ENCODE results near the gene HPS6.
"Not testable (repeated sequence)": the region's sequence is repeated elsewhere in the genome, so short reads cannot be mapped to it uniquely, and the experiment has no call there.

HPS6 gene

DNA sequence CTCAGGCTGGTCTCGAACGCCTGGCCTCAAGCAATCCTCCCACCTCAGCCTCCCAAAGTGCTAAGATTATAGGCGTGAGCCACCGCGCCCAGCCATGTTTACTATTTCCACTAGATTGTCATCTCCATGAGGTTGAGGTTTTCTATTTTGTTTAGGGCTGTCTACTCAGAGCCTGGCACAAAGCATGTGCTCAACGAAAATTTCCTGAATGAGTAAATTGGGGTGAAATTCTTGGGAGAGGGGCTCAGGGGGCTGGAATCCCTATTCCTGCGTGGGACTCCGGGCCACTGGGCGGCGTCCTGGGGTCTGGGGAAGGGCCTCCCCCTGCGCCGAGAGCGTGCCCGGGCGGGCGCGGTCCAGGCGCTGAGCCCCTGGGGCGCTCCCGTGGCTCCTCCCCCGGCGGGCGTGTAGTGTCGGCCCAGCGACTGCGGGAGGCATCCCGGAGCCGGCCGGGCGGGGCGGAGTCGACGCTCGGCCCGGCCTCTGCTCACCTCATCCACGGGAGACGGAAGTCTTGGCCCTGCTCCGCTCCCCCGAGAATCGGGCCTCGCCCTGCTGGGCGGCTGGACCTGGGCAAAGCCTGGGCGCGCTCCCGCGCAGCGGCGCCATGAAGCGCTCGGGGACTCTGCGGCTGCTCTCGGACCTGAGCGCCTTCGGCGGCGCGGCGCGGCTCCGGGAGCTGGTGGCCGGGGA lies at the start of gene HPS6:
TSS of gene HPS6 (plus strand) at position 482 of the 693 bp plus-strand sequence. CDS start at position 608, 126 bp downstream.
- no peaks in the 10 kb centered on the region for H3K27me3 Mint-ChIP-seq
- peak; percentile 94 for DNase-seq
- H3K4me3 Mint-ChIP-seq, result peak within 1 kb of the TSS; percentile 85
- peaks cover 32% of the 10 kb centered on the region for H3K4me1 Mint-ChIP-seq
- no peaks in the 10 kb centered on the region for H3K9me3 Mint-ChIP-seq
- H3K36me3 Mint-ChIP-seq, result peaks cover 9% of the 10 kb centered on the region
- CTCF ChIA-PET, result interaction anchor here (1.3 to 11.6 kb wide), 4 partner anchors 7 to 224 kb away, joined by 3 to 91 read pairs (median 4); no protein-coding TSS in a partner anchor
- H3K27ac Mint-ChIP-seq, result peak within 1 kb of the TSS; percentile 95

DNA sequence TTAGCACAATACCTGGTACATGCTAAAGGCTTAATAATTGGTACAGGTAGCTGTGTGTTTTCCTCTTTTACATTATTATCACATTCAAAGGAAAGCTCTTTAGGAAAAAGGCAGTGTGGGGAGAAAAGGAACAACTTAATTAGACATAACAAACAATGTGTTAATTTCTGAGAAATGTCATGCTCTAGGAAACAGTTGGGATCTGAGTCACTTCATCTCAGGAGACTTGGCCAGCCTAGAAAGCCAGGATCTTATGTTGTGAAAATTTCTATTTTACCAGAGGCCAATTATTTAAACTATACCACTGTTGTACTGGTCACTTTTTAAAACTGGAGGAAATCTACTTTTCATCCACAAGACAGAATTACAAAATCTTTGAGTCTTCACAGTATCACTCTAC lies 48.7 kb upstream of the HPS6 start:
- no peaks in the 10 kb centered on the region for H3K27me3 Mint-ChIP-seq
- peaks cover 37% of the 10 kb centered on the region for H3K36me3 Mint-ChIP-seq
- no peak overlapping the region for H3K4me3 Mint-ChIP-seq
- peaks cover 3% of the 10 kb centered on the region for H3K4me1 Mint-ChIP-seq
- no peak for DNase-seq
- H3K9me3 Mint-ChIP-seq, result peaks cover 2% of the 10 kb centered on the region
- no peak overlapping the region for H3K27ac Mint-ChIP-seq
- CTCF ChIA-PET, result interaction anchor here (0.7 to 1.6 kb wide), 4 partner anchors 8 to 176 kb away, joined by 3 to 4 read pairs (median 3); no protein-coding TSS in a partner anchor

DNA sequence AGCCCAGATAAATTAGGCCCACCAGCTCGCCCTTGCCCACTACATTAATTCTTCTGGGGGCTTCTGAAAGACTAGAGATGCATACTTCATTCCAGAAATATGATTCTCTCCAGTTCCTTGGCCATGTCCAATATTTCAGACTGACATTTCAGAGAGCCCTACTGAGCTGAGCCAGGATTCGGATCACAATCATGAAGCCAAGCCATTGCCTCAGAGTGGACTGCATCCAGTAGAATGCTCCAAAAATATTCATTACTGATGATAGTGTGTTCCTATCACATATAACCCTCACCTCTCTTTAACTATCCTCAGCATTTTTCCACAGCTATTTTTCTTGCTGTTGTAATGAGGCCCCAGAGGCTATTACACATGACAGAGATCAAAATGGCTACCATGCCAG lies 47.9 kb upstream of the HPS6 start:
- no peak for DNase-seq
- H3K27ac Mint-ChIP-seq, result no peak overlapping the region
- peaks cover 3% of the 10 kb centered on the region for H3K4me1 Mint-ChIP-seq
- no peak overlapping the region for H3K4me3 Mint-ChIP-seq
- CTCF ChIA-PET, result interaction anchor here (1.1 to 1.6 kb wide), 2 partner anchors 9 to 176 kb away, joined by 4 to 6 read pairs; no protein-coding TSS in a partner anchor
- peaks cover 4% of the 10 kb centered on the region for H3K9me3 Mint-ChIP-seq
- peaks cover 38% of the 10 kb centered on the region for H3K36me3 Mint-ChIP-seq
- H3K27me3 Mint-ChIP-seq, result no peaks in the 10 kb centered on the region

GRCh38 chr10:102020938-102021337 lies 44.2 kb upstream of the HPS6 start:
- CTCF ChIA-PET, result interaction anchor here (0.6 to 1.3 kb wide), 2 partner anchors 11 to 209 kb away, joined by 3 to 4 read pairs; no protein-coding TSS in a partner anchor
- H3K4me3 Mint-ChIP-seq, result no peak overlapping the region
- peak overlapping the region; percentile 60 for H3K27ac Mint-ChIP-seq
- H3K4me1 Mint-ChIP-seq, result peaks cover 3% of the 10 kb centered on the region
- peak; percentile 47 for DNase-seq
- peaks cover 4% of the 10 kb centered on the region for H3K9me3 Mint-ChIP-seq
- H3K36me3 Mint-ChIP-seq, result peaks cover 41% of the 10 kb centered on the region
- no peaks in the 10 kb centered on the region for H3K27me3 Mint-ChIP-seq

DNA sequence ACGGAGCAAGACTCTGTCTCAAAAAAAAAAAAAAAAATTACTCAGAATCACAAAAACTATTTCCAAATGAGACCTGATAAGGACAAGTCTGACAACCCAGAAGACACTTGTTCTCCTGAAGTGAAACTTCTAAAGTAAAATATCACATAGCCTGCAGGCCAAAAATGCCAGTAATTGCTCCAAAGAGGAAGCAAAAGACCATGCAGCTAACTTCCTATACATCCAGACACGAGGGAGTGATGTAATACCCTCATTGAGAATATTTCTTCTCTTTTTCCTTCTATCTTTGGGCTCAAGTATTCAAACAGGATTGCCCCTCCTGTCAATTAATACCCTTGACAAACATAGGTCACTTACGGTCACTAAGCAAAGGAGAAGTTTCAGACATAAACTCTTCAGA lies 40.4 kb upstream of the HPS6 start:
- peaks cover 4% of the 10 kb centered on the region for H3K9me3 Mint-ChIP-seq
- peaks cover 3% of the 10 kb centered on the region for H3K4me1 Mint-ChIP-seq
- CTCF ChIA-PET, result interaction anchor here (1.1 kb wide), 1 partner anchor 9 kb away, joined by 3 read pairs; no protein-coding TSS in a partner anchor
- H3K27ac Mint-ChIP-seq, result no peak overlapping the region
- no peak overlapping the region for H3K4me3 Mint-ChIP-seq
- no peaks in the 10 kb centered on the region for H3K27me3 Mint-ChIP-seq
- no peak for DNase-seq
- H3K36me3 Mint-ChIP-seq, result peaks cover 39% of the 10 kb centered on the region

DNA sequence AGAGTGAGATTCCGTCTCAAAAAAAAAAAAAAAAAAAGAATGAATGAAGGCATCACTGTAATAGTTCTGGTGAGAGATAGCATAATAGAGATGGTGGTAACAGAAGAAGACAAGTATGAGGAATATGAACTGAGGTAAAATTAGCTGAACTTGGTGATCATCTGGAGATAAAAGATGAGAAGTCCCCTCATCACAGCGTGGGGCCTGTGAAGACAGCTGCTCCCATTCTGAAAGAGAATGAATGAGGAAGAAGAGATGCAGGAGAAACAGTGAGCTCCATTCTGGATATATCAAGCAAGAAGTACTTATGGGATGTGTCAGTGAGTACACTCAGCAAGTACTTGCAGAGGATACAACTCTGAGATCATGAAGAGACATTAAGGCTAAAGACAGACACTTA lies 37.9 kb upstream of the HPS6 start:
- no peak overlapping the region for H3K27ac Mint-ChIP-seq
- H3K4me1 Mint-ChIP-seq, result no peaks in the 10 kb centered on the region
- H3K36me3 Mint-ChIP-seq, result peaks cover 31% of the 10 kb centered on the region

GRCh38 chr10:102033787-102034186 lies 31.4 kb upstream of the HPS6 start:
- no peaks in the 10 kb centered on the region for H3K27me3 Mint-ChIP-seq
- no peak for DNase-seq
- H3K27ac Mint-ChIP-seq, result no peak overlapping the region
- no peak overlapping the region for H3K4me3 Mint-ChIP-seq
- no peaks in the 10 kb centered on the region for H3K9me3 Mint-ChIP-seq
- H3K4me1 Mint-ChIP-seq, result no peaks in the 10 kb centered on the region
- H3K36me3 Mint-ChIP-seq, result peaks cover 23% of the 10 kb centered on the region
- CTCF ChIA-PET, result interaction anchor here (1.1 kb wide), 1 partner anchor 11 kb away, joined by 3 read pairs; no protein-coding TSS in a partner anchor

More for the DNA sequence above, 37.9 kb upstream of the HPS6 start:
- Mint-ChIP-seq H3K9me3 (no peaks in the 10 kb centered on the region), H3K4me3 (no peak overlapping the region), H3K27me3 (no peaks in the 10 kb centered on the region)
- CTCF ChIA-PET, result no interaction called here
- no peak for DNase-seq

DNA sequence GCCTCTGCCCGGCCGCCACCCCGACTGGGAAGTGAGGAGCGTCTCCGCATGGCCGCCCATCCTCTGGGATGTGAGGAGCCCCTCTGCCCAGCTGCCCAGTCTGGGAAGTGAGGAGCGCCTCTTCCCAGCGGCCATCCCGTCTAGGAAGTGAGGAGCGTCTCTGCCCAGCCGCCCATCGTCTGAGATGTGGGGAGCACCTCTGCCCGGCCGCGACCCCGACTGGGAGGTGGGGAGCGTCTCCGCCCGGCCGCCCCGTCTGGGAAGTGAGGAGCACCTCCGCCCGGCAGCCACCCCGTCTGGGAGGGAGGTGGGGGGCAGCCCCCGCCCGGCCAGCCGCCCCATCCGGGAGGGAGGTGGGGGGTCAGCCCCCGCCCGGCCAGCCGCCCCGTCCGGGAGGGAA lies 29.3 kb upstream of the HPS6 start:
- H3K4me1 Mint-ChIP-seq, H3K4me3 Mint-ChIP-seq, CTCF ChIA-PET, H3K27ac Mint-ChIP-seq, H3K27me3 Mint-ChIP-seq, DNase-seq, H3K9me3 Mint-ChIP-seq: not testable (repeated sequence)
- peaks cover 26% of the 10 kb centered on the region for H3K36me3 Mint-ChIP-seq

- no peak for DNase-seq
- Mint-ChIP-seq H3K9me3 (no peaks in the 10 kb centered on the region), H3K36me3 (peaks cover 20% of the 10 kb centered on the region), H3K27me3 (no peaks in the 10 kb centered on the region), H3K27ac (no peak overlapping the region), H3K4me1 (no peaks in the 10 kb centered on the region), H3K4me3 (no peak overlapping the region)
- CTCF ChIA-PET, result no interaction called here
Observed at GRCh38 chr10:102038410-102038809, 26.7 kb upstream of the HPS6 start.

DNA sequence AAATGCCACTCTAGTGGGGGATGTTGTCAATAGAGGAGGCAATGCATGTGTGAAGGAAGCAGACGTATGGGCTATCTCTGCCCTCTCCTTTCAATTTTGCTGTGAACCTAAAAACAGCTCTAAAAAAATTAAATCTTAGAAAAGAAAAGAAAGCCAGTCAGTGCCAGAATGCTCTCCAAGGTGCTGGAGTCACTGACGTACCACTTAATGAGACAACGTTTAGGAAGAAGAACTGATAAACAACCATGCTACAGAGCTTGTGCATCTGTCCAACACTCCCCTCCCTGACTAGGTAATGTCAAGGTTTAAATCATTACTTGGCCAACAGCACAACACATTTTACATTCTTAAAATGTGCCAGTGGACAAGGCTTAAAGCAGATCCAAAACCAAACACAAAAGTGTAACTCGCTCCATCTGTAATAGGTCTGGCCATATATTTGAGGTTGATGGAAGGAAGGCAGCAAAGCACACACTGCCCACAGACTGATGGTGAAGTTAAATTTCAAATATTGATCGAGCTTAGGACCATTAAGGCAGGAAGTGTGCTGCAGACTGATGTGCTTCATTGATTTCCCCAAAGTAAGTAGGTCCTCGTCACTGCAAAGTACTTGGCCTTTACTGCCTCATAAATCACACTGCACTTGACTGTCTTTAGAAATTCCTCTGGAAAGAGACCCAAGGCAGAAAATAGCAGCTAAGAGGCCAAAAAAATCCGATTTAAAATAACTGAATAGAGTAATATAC lies 24.7 kb upstream of the HPS6 start:
- Mint-ChIP-seq H3K4me3 (no peak overlapping the region), H3K4me1 (peaks cover 3% of the 10 kb centered on the region), H3K36me3 (peaks cover 18% of the 10 kb centered on the region), H3K27me3 (no peaks in the 10 kb centered on the region), H3K9me3 (no peaks in the 10 kb centered on the region), H3K27ac (no peak overlapping the region)
- DNase-seq, result no peak
- CTCF ChIA-PET, result no interaction called here

DNA sequence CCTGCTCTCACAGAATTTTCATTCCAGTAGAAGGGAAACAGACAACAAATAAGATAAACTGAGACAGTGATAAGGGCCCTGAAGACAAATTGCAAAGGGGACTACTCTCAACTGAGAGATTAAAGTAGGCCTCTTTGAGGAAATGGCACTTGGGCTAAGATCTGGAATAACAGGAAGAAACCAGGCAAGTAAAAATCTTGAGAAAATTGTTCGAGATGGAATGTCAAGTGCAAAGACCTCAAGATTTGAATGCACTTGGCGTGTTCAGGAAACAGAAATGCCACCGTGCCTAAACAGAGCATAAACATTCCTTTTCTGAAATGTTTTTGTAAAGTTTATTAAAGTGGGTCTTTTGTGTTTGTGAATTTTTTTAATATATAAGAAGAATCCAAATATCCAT lies 19.9 kb upstream of the HPS6 start:
- Mint-ChIP-seq H3K27me3 (no peaks in the 10 kb centered on the region), H3K4me3 (no peak overlapping the region), H3K36me3 (peaks cover 3% of the 10 kb centered on the region), H3K27ac (no peak overlapping the region), H3K9me3 (no peaks in the 10 kb centered on the region), H3K4me1 (peaks cover 9% of the 10 kb centered on the region)
- DNase-seq, result no peak
- CTCF ChIA-PET, result interaction anchor here (1.3 kb wide), 1 partner anchor 11 kb away, joined by 3 read pairs; no protein-coding TSS in a partner anchor

DNA sequence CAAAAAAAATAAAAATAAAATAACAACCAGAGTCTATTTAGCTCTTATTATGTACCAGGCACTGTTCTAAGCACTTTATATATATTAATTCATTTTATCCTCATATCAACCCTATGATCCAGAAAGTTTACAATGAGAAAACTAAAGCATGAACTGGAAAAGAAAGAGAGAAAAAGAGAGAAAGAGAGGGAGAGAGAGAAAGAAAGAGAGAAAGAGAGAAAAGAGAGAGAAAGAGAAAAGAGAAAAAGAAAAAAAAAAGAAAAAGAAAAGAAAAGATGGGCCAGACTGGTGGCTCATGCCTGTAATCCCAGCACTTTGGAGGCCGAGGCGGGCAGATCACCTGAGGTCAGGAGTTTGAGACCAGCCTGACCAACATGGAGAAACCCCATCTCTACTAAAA lies 19.1 kb upstream of the HPS6 start:
- H3K9me3 Mint-ChIP-seq, result no peaks in the 10 kb centered on the region
- peaks cover 3% of the 10 kb centered on the region for H3K36me3 Mint-ChIP-seq
- H3K4me1 Mint-ChIP-seq, result peaks cover 9% of the 10 kb centered on the region
- H3K27ac Mint-ChIP-seq, result no peak overlapping the region
- CTCF ChIA-PET, result interaction anchor here (1.1 kb wide), 1 partner anchor 205 kb away, joined by 4 read pairs; no protein-coding TSS in a partner anchor
- H3K4me3 Mint-ChIP-seq, result no peak overlapping the region
- no peak for DNase-seq
- H3K27me3 Mint-ChIP-seq, result no peaks in the 10 kb centered on the region

- Mint-ChIP-seq H3K36me3 (peaks cover 11% of the 10 kb centered on the region), H3K27ac (peak overlapping the region; percentile 96), H3K4me3 (peak overlapping the region; percentile 98), H3K4me1 (peaks cover 42% of the 10 kb centered on the region)
- not testable (repeated sequence) for H3K27me3 Mint-ChIP-seq, H3K9me3 Mint-ChIP-seq, DNase-seq
- CTCF ChIA-PET, result interaction anchor here (0.7 to 1.2 kb wide), 2 partner anchors 16 to 214 kb away, joined by 3 to 6 read pairs; no protein-coding TSS in a partner anchor
Observed at GRCh38 chr10:102054881-102055646, 10.1 kb upstream of the HPS6 start.
